Hippocampal formation (tissue), 2 donors: ENCODE measurements around the gene UACA.
"Not testable (repeated sequence)": the region's sequence is repeated elsewhere in the genome, so short reads cannot be mapped to it uniquely, and the experiment has no call there.

Source experiments
- DNase-seq, 2 donors: peaks; one replicate each; lab custom pipeline; 2025; lab: John Stamatoyannopoulos, UW

UACA gene

DNA sequence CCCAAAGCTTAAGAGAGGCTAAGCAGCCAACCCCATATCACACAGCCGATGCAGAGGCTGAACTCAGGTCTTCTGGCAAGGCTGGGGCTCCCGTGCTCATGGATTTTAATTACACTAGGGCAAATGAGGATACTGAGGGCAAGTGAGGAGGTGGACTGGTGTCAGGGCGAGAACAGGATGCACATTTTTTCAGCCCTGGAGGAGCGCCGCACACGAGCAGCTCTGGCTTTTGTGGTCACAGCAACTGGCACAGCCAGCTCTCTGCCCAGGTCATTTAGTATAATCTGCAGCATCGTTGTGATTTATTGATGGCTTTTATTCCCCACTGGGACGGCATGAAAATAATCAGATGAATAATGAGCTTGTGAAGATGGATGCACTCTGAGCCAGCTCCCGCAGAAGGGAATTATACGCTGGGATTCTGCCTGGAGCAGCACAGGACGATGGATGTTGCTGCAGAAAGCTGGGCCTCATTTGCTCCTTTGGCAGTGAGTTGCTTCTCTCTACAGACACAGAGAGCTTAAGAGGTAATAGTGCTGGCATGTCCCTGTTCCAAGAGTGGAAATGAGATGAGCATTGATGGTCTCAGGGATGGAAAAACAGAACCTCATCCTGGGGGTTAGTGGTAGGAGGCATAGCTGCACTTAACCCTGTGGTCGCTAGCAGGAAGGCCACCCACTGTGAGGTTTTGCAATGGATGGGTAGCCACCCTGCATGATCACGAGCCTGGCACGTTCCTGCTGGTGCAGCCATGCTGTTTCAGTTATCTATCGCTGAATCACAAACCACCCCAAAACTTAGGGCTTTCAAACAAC, 135.4 kb downstream of the UACA start:
- DNase-seq: no peak

DNA sequence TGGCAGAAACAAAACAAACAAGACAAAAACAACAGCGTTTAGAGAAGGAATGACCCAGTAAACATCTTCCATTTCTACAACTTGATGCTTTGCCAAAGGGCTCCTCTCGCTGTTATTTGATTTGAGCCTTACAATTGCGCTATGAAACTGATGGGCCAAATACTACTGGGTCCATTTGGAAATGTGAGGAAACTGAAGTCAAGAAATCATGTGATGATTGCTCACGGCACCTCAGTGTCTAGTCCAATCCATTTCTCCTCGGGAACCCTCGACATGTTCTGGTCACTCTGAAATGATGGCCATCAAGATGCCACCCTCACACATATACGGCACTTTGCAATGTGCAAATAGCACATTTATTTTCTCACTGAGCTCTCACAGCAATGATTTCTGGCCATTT, 136.0 kb downstream of the UACA start:
- DNase-seq: no peak

DNA sequence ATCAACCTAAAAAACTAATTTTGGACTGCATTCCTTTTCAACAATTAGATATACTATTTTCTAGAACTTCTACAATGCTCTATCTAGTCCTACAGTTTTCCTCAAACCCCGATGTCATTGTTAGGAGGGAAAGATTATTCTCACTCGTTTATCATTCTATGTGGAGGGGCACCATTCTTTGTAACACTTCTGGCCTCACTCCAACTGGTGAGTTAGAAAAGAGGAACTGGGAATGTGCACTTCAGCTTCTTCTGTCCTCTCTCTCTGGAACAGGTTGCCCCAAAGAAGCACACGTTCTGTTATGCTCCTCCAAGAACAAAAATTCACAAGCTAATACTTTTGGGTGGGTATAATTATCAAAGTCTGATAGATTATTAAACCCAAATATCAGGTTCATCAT, 137.9 kb downstream of the UACA start:
- DNase-seq: no peak

- DNase-seq: no peak
Measured at GRCh38 chr15:70625011-70625410, 138.3 kb downstream of the UACA start.

- DNase-seq: no peak
Measured at GRCh38 chr15:70618929-70619328, 144.4 kb downstream of the UACA start.

DNA sequence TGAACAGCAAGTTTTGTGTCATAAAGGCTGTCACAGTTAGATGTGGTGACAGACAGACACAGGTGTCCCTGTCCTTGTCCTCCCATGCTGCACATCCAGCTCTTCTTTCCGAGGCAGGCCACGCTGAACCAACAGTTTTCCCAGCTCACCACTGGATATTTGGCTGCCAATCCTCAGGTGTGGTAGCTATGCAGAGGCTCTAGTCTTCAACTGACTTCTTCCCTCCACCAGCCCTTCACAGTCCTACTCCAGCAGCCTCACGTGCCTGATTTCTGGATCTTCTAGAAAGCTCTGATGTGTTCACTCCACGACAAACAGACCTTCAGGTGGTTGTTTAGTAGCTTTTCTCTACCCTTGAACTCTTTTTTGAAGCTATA, 145.5 kb downstream of the UACA start:
- no peak for DNase-seq

GRCh38 chr15:70617076-70617910, 146.1 kb downstream of the UACA start:
- DNase-seq: no peak

GRCh38 chr15:70616311-70616756, 147.0 kb downstream of the UACA start:
- DNase-seq: not testable (repeated sequence)

DNA sequence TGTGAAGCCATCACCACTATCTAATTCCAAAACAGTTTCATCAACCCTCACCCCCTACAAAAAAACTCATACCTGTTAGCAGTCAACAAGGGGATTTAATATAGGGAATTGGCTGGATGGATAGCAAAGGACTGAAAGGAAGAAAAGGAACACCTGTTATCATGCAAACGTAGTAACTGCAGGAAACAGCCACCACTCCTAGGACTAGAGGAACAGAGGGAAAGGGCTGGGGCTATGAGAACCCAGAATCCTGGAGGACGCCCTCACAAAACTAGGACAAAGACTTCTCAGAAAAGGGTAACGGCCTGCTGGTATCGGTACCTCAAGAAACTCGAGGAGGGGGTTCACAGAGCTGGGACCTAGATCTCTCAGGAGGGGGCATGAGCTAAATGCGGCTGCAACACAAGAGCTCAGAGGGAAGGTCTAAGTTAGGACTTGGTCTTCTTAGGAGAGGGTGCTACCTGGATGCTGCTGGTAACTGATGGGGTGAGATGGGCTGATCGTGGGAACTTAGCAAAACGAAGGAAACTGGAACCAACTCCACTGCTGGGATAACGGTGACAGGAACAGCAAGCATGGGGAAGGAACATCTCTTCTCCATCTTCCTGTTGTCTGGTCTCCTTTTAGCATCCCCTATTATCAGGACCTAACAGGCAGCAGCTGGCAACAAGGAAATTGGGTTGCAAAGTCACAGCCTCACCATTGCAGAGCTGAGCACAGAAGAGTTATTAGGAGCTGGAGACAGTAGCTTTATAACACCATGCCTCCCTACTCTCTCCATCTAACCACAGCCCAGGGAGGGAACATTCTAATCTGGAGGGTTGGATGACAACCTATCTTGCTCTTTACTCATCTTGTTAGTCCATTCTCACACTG, 147.7 kb downstream of the UACA start:
- DNase-seq: no peak

GRCh38 chr15:70614221-70614620, 149.1 kb downstream of the UACA start:
- no peak for DNase-seq

- DNase-seq: no peak
Measured at GRCh38 chr15:70613271-70613670, 150.1 kb downstream of the UACA start.

DNA sequence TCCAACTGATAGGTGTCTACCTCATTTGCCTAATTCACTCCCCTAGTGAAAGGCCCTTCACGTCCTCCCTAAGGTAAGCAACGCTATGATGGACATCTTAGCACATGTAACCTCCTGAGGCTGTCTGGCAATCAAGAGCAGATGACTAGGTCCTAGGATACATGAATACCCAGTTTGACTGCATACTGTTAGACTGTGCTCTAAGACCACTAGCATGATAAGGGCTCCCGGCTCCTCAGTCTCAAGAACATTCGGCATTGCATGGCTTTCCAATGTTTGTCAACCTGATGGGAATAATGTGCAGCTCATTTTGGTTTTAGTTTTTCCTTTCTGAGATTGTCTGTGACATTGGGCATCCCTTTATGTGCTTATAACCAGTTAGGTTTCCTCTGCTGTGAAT, 152.1 kb downstream of the UACA start:
- no peak for DNase-seq

- no peak for DNase-seq
Measured at GRCh38 chr15:70610541-70610940, 152.8 kb downstream of the UACA start.

- no peak for DNase-seq
Measured at GRCh38 chr15:70609889-70610288, 153.5 kb downstream of the UACA start.

DNA sequence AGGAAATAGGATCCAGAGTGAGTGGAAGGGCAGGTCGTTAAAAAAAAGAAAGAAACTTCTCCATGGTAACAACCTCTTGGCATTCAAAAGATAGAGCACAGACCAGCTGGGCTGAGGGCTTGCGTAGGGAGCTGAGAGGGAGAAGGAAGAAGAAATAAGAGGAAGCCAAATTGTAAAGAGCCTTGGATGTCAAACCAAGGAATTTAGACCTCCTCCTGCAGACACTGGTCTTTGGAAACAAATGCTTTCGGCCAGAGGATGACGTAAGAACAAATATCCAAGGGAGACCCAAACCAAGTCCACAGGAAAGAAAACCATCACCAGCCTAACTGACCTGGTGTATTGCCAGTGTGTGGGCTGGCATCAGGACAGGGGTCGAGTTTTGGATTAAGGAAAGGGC, 155.2 kb downstream of the UACA start:
- DNase-seq: peak in 1 of 2 donors; percentile 10

- DNase-seq: peak; percentile 59 to 68
Measured at GRCh38 chr15:70605606-70606410, 157.6 kb downstream of the UACA start.

- peak in 1 of 2 donors; percentile 24 for DNase-seq
Measured at GRCh38 chr15:70604666-70605315, 158.6 kb downstream of the UACA start.
